ENCODE measurements around the gene RBBP8NL. TPM values are rescaled to one million over a fixed set of nuclear protein-coding genes. Genes with fewer than 3 reads are reported as not detected.

RBBP8NL gene, protein sequence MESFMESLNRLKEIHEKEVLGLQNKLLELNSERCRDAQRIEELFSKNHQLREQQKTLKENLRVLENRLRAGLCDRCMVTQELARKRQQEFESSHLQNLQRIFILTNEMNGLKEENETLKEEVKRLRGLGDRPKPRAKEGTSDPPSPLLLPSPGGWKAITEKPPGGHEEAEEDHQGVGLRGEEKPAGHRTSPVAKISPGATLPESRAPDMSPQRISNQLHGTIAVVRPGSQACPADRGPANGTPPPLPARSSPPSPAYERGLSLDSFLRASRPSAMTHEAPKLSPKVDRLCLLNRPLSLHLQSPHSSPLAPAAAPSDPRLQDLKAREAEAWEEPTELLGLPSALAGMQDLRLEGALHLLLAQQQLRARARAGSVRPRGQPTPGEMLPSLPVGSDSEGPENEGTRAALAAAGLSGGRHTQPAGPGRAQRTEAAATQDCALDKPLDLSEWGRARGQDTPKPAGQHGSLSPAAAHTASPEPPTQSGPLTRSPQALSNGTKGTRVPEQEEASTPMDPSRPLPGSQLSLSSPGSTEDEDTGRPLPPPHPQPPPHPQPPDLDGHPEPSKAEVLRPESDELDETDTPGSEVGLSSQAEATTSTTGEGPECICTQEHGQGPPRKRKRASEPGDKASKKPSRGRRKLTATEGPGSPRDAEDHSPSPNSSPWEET
- total RNA-seq (not detected), polyA plus RNA-seq (ENCODE audit: insufficient read length in 2 of 2) (not detected)
- long read RNA-seq, donor 1: 0 reads
- long read RNA-seq, donor 2: 0 reads
- long read RNA-seq, donor 3: 0 reads
- long read RNA-seq, donor 4: 0 reads

GRCh38 chr20:62427172-62428001 is at the start of gene RBBP8NL:
TSS of gene RBBP8NL (minus strand) at chr20:62427539. CDS start at chr20:62419647, 7,892 bp downstream.
- 67% methylated on average over 24 of the region's 28 CpGs for WGBS (ENCODE audit: insufficient coverage)
- no peak for DNase-seq (ENCODE audit: low read depth in 4 of 6, low spot score in 6 of 6)
- Histone ChIP-seq H3K36me3 (ENCODE audit: control insufficient read depth, insufficient read depth, low read length) (no peaks in the 10 kb centered on the region), H3K4me1 (ENCODE audit: control insufficient read depth, insufficient read depth, low read length) (peaks cover 9% of the 10 kb centered on the region), H3K27me3 (ENCODE audit: control insufficient read depth, insufficient read depth, low read length) (peaks cover 3% of the 10 kb centered on the region), H3K27ac (ENCODE audit: low read depth, low read length) (no peak within 1 kb of the TSS), H3K9me3 (ENCODE audit: control insufficient read depth, insufficient read depth, low read length) (no peaks in the 10 kb centered on the region), H3K4me3 (ENCODE audit: low read depth, low read length) (no peak within 1 kb of the TSS)

DNA sequence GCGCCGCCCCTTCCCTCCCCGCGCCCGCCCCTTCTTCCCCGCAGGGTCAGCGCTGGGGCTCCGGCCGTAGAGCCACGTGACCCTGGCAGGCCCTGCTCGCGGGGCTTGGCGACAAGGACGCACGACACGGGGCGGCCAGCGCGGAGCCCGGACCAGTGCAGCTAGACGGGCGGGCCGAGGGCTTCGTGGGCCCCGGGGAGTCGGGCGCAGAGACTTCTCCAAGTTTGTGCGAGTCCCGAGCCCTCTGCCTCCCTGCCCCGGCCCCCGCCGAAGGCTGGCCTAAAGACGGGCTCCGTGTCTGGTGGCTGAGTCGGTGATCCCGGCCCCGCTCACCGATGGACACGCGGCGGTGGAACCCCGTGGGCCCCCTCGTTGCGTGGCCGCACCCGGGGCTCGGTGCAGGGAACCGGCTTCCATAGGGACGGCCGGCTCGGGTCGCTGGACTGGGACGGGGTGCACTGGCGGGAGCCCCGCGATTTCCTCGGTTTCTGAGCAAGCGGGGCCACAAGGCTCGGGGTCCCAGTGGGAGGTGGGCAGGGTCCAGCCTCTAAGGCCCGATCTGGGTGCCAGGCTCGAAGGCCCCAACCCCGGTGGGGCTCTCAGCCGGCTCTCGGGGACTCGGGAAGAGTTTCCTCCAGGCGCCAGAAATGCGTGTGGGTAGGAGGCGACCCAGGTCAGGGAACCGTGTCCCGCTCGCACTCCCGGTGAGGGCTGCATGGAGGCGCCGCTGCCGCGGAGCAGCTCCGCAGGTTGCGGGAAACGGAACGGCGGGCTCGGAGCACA is 48.9 kb upstream of the RBBP8NL start:
- Histone ChIP-seq H3K36me3 (ENCODE audit: control insufficient read depth, insufficient read depth, low read length) (no peaks in the 10 kb centered on the region), H3K4me1 (ENCODE audit: control insufficient read depth, insufficient read depth, low read length) (peaks cover 12% of the 10 kb centered on the region), H3K27ac (ENCODE audit: low read depth, low read length) (no peak overlapping the region), H3K9me3 (ENCODE audit: control insufficient read depth, insufficient read depth, low read length) (no peaks in the 10 kb centered on the region), H3K27me3 (ENCODE audit: control insufficient read depth, insufficient read depth, low read length) (peaks cover 78% of the 10 kb centered on the region), H3K4me3 (ENCODE audit: low read depth, low read length) (no peak overlapping the region)
- 2% methylated on average over 79 of the region's 82 CpGs for WGBS (ENCODE audit: insufficient coverage)
- DNase-seq (ENCODE audit: low read depth in 4 of 6, low spot score in 6 of 6): no peak

GRCh38 chr20:62475772-62476055 is 48.4 kb upstream of the RBBP8NL start, which contains the start of gene GATA5:
TSS of gene GATA5 (minus strand) at chr20:62475995. CDS start at chr20:62475521, 474 bp downstream.
- Histone ChIP-seq H3K4me3 (ENCODE audit: low read depth, low read length) (no peak within 1 kb of the TSS), H3K9me3 (ENCODE audit: control insufficient read depth, insufficient read depth, low read length) (no peaks in the 10 kb centered on the region), H3K27me3 (ENCODE audit: control insufficient read depth, insufficient read depth, low read length) (peaks cover 75% of the 10 kb centered on the region), H3K4me1 (ENCODE audit: control insufficient read depth, insufficient read depth, low read length) (peaks cover 11% of the 10 kb centered on the region), H3K36me3 (ENCODE audit: control insufficient read depth, insufficient read depth, low read length) (no peaks in the 10 kb centered on the region), H3K27ac (ENCODE audit: low read depth, low read length) (no peak within 1 kb of the TSS)
- DNase-seq (ENCODE audit: low read depth in 4 of 6, low spot score in 6 of 6): no peak
- WGBS (ENCODE audit: insufficient coverage): 0% methylated on average over 33 of the region's 37 CpGs

GRCh38 chr20:62475027-62475771 is 47.9 kb upstream of the RBBP8NL start:
- DNase-seq (ENCODE audit: low read depth in 4 of 6, low spot score in 6 of 6): no peak
- Histone ChIP-seq H3K36me3 (ENCODE audit: control insufficient read depth, insufficient read depth, low read length) (no peaks in the 10 kb centered on the region), H3K27ac (ENCODE audit: low read depth, low read length) (no peak overlapping the region), H3K27me3 (ENCODE audit: control insufficient read depth, insufficient read depth, low read length) (peaks cover 75% of the 10 kb centered on the region), H3K4me3 (ENCODE audit: low read depth, low read length) (no peak overlapping the region), H3K9me3 (ENCODE audit: control insufficient read depth, insufficient read depth, low read length) (no peaks in the 10 kb centered on the region), H3K4me1 (ENCODE audit: control insufficient read depth, insufficient read depth, low read length) (peaks cover 13% of the 10 kb centered on the region)
- WGBS (ENCODE audit: insufficient coverage): 1% methylated on average over 93 of the region's 93 CpGs

- 6% methylated on average over 19 of the region's 25 CpGs for WGBS (ENCODE audit: insufficient coverage)
- no peaks in the 10 kb centered on the region for H3K36me3 ChIP-seq (ENCODE audit: control insufficient read depth, insufficient read depth, low read length)
- peaks cover 78% of the 10 kb centered on the region for H3K27me3 ChIP-seq (ENCODE audit: control insufficient read depth, insufficient read depth, low read length)
- no peak overlapping the region for H3K4me3 ChIP-seq (ENCODE audit: low read depth, low read length)
- H3K4me1 ChIP-seq (ENCODE audit: control insufficient read depth, insufficient read depth, low read length): peaks cover 19% of the 10 kb centered on the region
- DNase-seq (ENCODE audit: low read depth in 4 of 6, low spot score in 6 of 6): peak in 1 of 6 donors; percentile 21
- no peak overlapping the region for H3K27ac ChIP-seq (ENCODE audit: low read depth, low read length)
- no peaks in the 10 kb centered on the region for H3K9me3 ChIP-seq (ENCODE audit: control insufficient read depth, insufficient read depth, low read length)
These were observed 47.3 kb upstream of the RBBP8NL start for GRCh38 chr20:62474604-62475026.

- Histone ChIP-seq H3K27ac (ENCODE audit: low read depth, low read length) (no peak overlapping the region), H3K27me3 (ENCODE audit: control insufficient read depth, insufficient read depth, low read length) (peaks cover 73% of the 10 kb centered on the region), H3K4me1 (ENCODE audit: control insufficient read depth, insufficient read depth, low read length) (peaks cover 20% of the 10 kb centered on the region), H3K9me3 (ENCODE audit: control insufficient read depth, insufficient read depth, low read length) (no peaks in the 10 kb centered on the region), H3K36me3 (ENCODE audit: control insufficient read depth, insufficient read depth, low read length) (no peaks in the 10 kb centered on the region), H3K4me3 (ENCODE audit: low read depth, low read length) (no peak overlapping the region)
- WGBS (ENCODE audit: insufficient coverage): 6% methylated on average over 50 of the region's 52 CpGs
- DNase-seq (ENCODE audit: low read depth in 4 of 6, low spot score in 6 of 6): no peak
These were observed 46.6 kb upstream of the RBBP8NL start for GRCh38 chr20:62473717-62474603.

- Histone ChIP-seq H3K27me3 (ENCODE audit: control insufficient read depth, insufficient read depth, low read length) (peaks cover 68% of the 10 kb centered on the region), H3K27ac (ENCODE audit: low read depth, low read length) (no peak overlapping the region), H3K9me3 (ENCODE audit: control insufficient read depth, insufficient read depth, low read length) (no peaks in the 10 kb centered on the region), H3K4me3 (ENCODE audit: low read depth, low read length) (no peak overlapping the region), H3K36me3 (ENCODE audit: control insufficient read depth, insufficient read depth, low read length) (no peaks in the 10 kb centered on the region), H3K4me1 (ENCODE audit: control insufficient read depth, insufficient read depth, low read length) (peaks cover 20% of the 10 kb centered on the region)
- DNase-seq (ENCODE audit: low read depth in 4 of 6, low spot score in 6 of 6): no peak
- 64% methylated on average over 30 of the region's 30 CpGs for WGBS (ENCODE audit: insufficient coverage)
These were observed 45.7 kb upstream of the RBBP8NL start for GRCh38 chr20:62472941-62473585.
